ENCODE measurements around the gene TFR2. TPM values are rescaled to one million over a fixed set of nuclear protein-coding genes. Genes with fewer than 3 reads are reported as not detected.

TFR2 gene
- total RNA-seq, 1 donor from 2014 or later: 0.71 TPM

DNA sequence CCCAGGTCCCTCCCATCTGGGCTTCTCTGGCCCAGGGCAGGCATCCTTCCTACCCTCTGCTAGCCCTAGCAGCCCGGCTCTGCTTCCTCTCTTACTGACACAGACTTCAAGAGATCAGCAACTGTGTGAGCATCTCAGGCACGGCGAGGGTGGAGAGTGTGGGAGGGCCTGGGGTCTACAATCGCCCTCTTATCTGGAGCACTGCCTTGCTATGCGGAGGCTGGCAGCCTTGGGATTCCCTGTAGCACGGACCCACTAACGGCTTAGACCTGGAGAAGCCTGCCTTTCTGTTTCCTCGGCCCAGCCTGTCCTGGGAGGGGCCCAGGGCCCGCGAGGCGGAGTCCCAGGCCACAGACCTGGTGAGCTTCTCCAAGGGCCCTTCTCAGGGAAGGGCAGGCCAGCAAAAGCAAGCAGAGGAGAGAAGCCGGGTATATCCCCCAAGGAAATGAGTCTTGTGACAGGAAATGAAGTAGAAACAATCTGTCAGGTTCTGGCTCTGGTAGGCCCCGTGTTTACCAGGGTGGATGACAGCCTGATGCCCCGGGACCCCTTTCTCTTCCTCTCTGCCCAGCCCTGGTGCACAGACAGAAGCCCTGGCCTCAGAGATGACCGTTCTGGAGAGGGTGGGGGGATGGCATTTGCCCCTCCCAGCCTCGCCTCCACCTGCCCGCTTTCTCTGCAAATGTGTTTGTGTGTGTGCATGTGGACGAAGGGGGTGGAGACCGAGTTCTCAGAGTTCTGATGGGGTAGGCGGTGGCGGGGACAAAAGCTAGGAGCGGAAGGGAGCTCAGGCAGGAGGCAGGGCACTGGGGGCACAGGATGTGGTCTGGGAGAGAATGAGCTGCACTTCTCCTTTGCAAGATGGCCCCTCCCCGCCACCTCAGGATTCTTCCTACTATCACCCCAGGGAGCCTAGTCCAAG is 58.0 kb downstream of the TFR2 start:
- Histone ChIP-seq H3K27me3 (ENCODE audit: control insufficient read depth, insufficient read depth, low read length) (no peaks in the 10 kb centered on the region), H3K36me3 (ENCODE audit: control insufficient read depth, insufficient read depth, low read length) (peaks cover 4% of the 10 kb centered on the region), H3K4me3 (ENCODE audit: low read depth, low read length) (no peak overlapping the region)
- DNase-seq (ENCODE audit: low read depth): no peak
- TF ChIP-seq, protein P1, sequence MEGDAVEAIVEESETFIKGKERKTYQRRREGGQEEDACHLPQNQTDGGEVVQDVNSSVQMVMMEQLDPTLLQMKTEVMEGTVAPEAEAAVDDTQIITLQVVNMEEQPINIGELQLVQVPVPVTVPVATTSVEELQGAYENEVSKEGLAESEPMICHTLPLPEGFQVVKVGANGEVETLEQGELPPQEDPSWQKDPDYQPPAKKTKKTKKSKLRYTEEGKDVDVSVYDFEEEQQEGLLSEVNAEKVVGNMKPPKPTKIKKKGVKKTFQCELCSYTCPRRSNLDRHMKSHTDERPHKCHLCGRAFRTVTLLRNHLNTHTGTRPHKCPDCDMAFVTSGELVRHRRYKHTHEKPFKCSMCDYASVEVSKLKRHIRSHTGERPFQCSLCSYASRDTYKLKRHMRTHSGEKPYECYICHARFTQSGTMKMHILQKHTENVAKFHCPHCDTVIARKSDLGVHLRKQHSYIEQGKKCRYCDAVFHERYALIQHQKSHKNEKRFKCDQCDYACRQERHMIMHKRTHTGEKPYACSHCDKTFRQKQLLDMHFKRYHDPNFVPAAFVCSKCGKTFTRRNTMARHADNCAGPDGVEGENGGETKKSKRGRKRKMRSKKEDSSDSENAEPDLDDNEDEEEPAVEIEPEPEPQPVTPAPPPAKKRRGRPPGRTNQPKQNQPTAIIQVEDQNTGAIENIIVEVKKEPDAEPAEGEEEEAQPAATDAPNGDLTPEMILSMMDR (IDR thresholded peaks at IDR 0.05; ENCODE audit: insufficient read depth, low read length, poor library complexity, severe bottlenecking): no peak

DNA sequence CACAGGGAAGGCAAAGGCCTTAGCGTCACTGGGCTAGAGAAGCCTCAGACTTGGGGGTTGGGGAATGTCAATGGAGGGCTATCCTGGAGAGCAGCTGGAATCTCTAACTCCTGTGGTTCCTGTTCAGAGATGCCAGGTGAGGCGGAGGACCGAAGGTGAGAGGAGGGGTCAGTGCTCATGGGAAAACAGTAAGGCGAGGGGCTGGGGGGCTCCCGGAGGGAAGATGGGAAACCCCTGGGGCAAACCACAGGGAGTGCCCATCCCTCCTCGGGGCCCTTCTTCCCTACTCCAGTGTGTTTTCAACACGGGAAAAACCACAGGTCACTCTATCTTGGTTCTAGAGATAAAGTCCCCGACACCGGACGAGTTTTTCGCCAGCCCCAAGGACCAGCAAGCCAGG is 58.7 kb downstream of the TFR2 start:
- H3K36me3 ChIP-seq (ENCODE audit: control insufficient read depth, insufficient read depth, low read length): peaks cover 4% of the 10 kb centered on the region
- TF ChIP-seq, protein P1 (IDR thresholded peaks at IDR 0.05; ENCODE audit: insufficient read depth, low read length, poor library complexity, severe bottlenecking): no peak
- no peak overlapping the region for H3K4me3 ChIP-seq (ENCODE audit: low read depth, low read length)
- DNase-seq (ENCODE audit: low read depth): no peak
- H3K27me3 ChIP-seq (ENCODE audit: control insufficient read depth, insufficient read depth, low read length): no peaks in the 10 kb centered on the region

DNA sequence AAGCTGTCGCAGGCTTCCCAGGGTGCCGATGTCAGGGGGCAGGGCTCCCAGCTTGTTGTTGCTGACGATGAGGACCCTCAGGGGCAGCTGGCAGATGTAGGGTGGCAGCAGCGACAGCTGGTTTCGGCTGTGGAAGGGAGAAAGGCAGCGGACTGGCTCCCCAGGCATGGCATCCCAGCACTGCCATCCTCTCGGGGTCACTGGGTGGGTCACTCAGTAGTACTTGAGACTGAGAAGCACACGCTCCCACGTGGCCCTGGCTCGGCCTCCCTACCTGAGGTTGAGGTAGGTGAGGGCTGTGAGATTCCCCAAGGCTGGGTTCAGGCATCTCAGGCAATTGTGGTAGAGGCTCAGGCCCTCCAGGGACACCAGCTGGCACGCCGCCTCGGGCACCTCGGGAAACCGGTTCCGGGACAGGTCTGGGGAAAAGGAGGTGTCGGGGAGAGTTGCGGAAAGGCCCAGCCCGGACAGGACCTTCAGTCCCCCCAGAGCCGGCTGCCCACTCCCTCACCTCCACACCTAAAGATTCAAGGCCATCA is 59.2 kb downstream of the TFR2 start:
- TF ChIP-seq, protein P1 (IDR thresholded peaks at IDR 0.05; ENCODE audit: insufficient read depth, low read length, poor library complexity, severe bottlenecking): no peak
- Histone ChIP-seq H3K4me3 (ENCODE audit: low read depth, low read length) (no peak overlapping the region), H3K36me3 (ENCODE audit: control insufficient read depth, insufficient read depth, low read length) (peaks cover 4% of the 10 kb centered on the region), H3K27me3 (ENCODE audit: control insufficient read depth, insufficient read depth, low read length) (no peaks in the 10 kb centered on the region)
- DNase-seq (ENCODE audit: low read depth): no peak

DNA sequence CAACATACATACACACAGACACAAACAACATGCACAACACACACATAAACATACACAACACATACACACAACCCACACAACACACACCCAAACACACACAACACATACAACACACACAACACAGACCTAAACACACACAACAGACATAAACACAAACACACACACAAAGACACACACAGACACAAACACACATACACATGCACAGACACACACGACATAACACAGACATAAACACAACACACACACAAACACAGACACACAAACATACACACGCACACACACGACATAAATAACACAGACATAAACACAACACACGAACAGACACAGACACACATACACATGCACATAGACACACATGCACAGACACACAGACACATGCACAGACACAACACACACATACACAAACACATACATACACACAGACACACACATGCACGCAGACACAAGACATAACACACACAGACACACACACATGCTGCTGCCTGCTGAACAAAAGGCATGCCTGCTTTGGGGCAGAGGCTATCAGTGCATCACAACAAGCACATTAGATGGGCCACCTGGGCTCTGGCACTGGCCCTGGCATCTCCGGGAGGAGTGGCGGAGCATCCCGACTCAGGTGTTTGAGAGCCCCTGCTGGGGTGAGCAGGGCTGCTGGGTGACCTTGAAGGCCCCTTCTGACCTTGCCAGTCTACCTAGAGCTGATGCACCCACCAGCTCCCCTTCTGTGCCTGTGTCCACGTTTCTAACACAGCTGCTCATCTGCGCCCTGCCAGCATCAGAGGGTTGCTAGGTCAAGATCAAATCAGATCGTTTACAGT is 60.7 kb downstream of the TFR2 start:
- no peaks in the 10 kb centered on the region for H3K27me3 ChIP-seq (ENCODE audit: control insufficient read depth, insufficient read depth, low read length)
- no peak for DNase-seq (ENCODE audit: low read depth)
- TF ChIP-seq, protein P1 (IDR thresholded peaks at IDR 0.05; ENCODE audit: insufficient read depth, low read length, poor library complexity, severe bottlenecking): no peak
- no peak overlapping the region for H3K4me3 ChIP-seq (ENCODE audit: low read depth, low read length)
- H3K36me3 ChIP-seq (ENCODE audit: control insufficient read depth, insufficient read depth, low read length): peaks cover 4% of the 10 kb centered on the region

DNA sequence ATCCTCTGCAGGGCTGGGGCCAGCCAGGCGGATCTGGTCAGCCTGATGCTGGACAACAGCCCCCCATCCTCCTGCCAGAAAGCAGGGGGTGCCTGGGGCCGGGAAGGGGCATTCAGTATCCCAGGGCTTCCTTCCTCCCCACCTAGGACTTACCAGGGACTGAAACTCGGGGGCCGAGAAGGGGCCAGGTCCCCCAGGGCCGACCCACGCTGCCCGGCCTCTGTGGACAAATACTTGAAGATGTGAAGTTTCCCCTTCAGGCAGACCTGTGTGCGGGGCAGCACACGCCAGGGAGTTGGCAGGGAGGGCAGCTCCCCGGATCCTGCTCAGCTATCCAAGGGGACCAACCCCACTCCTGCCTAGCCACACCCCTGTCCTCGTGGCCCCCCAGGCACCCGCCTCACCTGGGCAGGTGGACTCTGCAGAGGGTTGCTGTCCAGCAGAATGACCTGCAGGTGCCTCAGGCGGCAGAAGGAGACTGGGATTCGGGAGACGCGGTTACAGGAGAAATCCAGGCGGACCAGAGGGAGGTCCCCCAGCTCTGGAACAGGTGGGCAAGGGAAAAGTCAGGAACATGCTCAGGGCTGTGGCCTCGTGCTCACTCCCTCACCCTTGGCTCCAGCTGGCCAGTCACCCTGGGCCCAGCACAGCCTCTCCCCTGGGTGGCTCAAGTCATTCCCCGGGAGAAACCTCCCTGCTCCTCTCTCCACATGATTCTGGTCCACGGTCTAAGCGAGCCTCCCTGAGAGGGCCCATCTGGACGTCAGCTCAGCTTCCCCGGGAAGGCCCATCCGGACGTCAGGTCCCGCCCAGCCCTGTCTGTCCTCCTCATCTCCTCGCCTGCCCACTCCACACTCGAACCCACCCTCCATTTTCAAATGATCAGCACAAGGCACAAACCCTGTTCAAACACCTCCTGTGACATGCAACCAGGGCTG is 62.8 kb downstream of the TFR2 start:
- no peak for DNase-seq (ENCODE audit: low read depth)
- Histone ChIP-seq H3K4me3 (ENCODE audit: low read depth, low read length) (no peak overlapping the region), H3K27me3 (ENCODE audit: control insufficient read depth, insufficient read depth, low read length) (no peaks in the 10 kb centered on the region), H3K36me3 (ENCODE audit: control insufficient read depth, insufficient read depth, low read length) (peaks cover 4% of the 10 kb centered on the region)
- TF ChIP-seq, protein P1 (IDR thresholded peaks at IDR 0.05; ENCODE audit: insufficient read depth, low read length, poor library complexity, severe bottlenecking): no peak

Data from kidney epithelial cell (primary cell).